GM12892 (cell line): ENCODE results near the gene MORN4.

Experiments used
- POLR2A ChIP-seq: IDR thresholded peaks from 2 replicates; pipeline ENCODE4 v1.6.1; 2011; ENCODE audit warnings: low read depth, low read length, control low read depth
- POLR2AphosphoS5 ChIP-seq: IDR thresholded peaks from 2 replicates; pipeline ENCODE4 v1.6.1; 2011; ENCODE audit warnings: low read depth, low read length, control low read depth
- TAF1 ChIP-seq: IDR thresholded peaks from 2 replicates; pipeline ENCODE4 v1.6.1; 2011; ENCODE audit warnings: low read depth, mild to moderate bottlenecking, control low read depth, low read length, borderline replicate concordance

- no peak for TF ChIP-seq POLR2A
- no peak for TF ChIP-seq TAF1
- TF ChIP-seq POLR2AphosphoS5: no peak
Measured at GRCh38 chr10:97564776-97565175, 68.5 kb downstream of the MORN4 start.
